ENCODE measurements around the gene HP. TPM values are rescaled to one million over a fixed set of nuclear protein-coding genes. Genes with fewer than 3 reads are reported as not detected.

The HP gene
- total RNA-seq, 1 donor from 2014 or later = not detected

GRCh38 chr16:72043539-72043938 lies 10.8 kb upstream of the HP start:
- Mint-ChIP-seq H3K36me3 (ENCODE audit: low read depth) (no peaks in the 10 kb centered on the region), H3K9me3 (no peaks in the 10 kb centered on the region), H3K27me3 (ENCODE audit: low read depth) (no peaks in the 10 kb centered on the region), H3K4me3 (no peak overlapping the region), H3K4me1 (no peaks in the 10 kb centered on the region), H3K27ac (ENCODE audit: unreplicated experiment) (no peak overlapping the region)
- TF ChIP-seq CTCF (conservative IDR thresholded peaks at IDR 0.05) = no peak
- DNase-seq (ENCODE audit: low read depth, low spot score) = no peak

- Mint-ChIP-seq H3K36me3 (ENCODE audit: low read depth) (no peaks in the 10 kb centered on the region), H3K9me3 (no peaks in the 10 kb centered on the region), H3K27me3 (ENCODE audit: low read depth) (no peaks in the 10 kb centered on the region), H3K4me3 (no peak overlapping the region), H3K27ac (ENCODE audit: unreplicated experiment) (no peak overlapping the region), H3K4me1 (no peaks in the 10 kb centered on the region)
- TF ChIP-seq CTCF (conservative IDR thresholded peaks at IDR 0.05) = no peak
- DNase-seq (ENCODE audit: low read depth, low spot score) = no peak
Measured at GRCh38 chr16:72044296-72044695, 10.0 kb upstream of the HP start.

GRCh38 chr16:72044825-72045359 lies 9.4 kb upstream of the HP start:
- no peak overlapping the region for H3K4me3 Mint-ChIP-seq
- no peak for TF ChIP-seq CTCF (conservative IDR thresholded peaks at IDR 0.05)
- peaks cover 1% of the 10 kb centered on the region for H3K36me3 Mint-ChIP-seq (ENCODE audit: low read depth)
- H3K9me3 Mint-ChIP-seq = no peaks in the 10 kb centered on the region
- no peak overlapping the region for H3K27ac Mint-ChIP-seq (ENCODE audit: unreplicated experiment)
- no peaks in the 10 kb centered on the region for H3K4me1 Mint-ChIP-seq
- no peaks in the 10 kb centered on the region for H3K27me3 Mint-ChIP-seq (ENCODE audit: low read depth)
- no peak for DNase-seq (ENCODE audit: low read depth, low spot score)

GRCh38 chr16:72049110-72049509 lies 5.2 kb upstream of the HP start:
- Mint-ChIP-seq H3K27ac (ENCODE audit: unreplicated experiment) (no peak overlapping the region), H3K27me3 (ENCODE audit: low read depth) (peaks cover 4% of the 10 kb centered on the region), H3K4me3 (no peak overlapping the region), H3K4me1 (no peaks in the 10 kb centered on the region), H3K36me3 (ENCODE audit: low read depth) (peaks cover 3% of the 10 kb centered on the region), H3K9me3 (no peaks in the 10 kb centered on the region)
- no peak for DNase-seq (ENCODE audit: low read depth, low spot score)
- TF ChIP-seq CTCF (conservative IDR thresholded peaks at IDR 0.05) = no peak

- Mint-ChIP-seq H3K27me3 (ENCODE audit: low read depth) (peaks cover 4% of the 10 kb centered on the region), H3K4me3 (no peak overlapping the region), H3K9me3 (no peaks in the 10 kb centered on the region), H3K27ac (ENCODE audit: unreplicated experiment) (no peak overlapping the region), H3K36me3 (ENCODE audit: low read depth) (peaks cover 3% of the 10 kb centered on the region), H3K4me1 (no peaks in the 10 kb centered on the region)
- no peak for DNase-seq (ENCODE audit: low read depth, low spot score)
- no peak for TF ChIP-seq CTCF (conservative IDR thresholded peaks at IDR 0.05)
Measured at GRCh38 chr16:72050769-72051464, 3.4 kb upstream of the HP start.

Measured in neural crest cell (in vitro differentiated cells).